Measurements from ENCODE around the gene DDX39A.
"Not testable (repeated sequence)": the region's sequence is repeated elsewhere in the genome, so short reads cannot be mapped to it uniquely, and the experiment has no call there.

DDX39A gene

GRCh38 chr19:14419106-14419813, at the start of gene DDX39A:
Gene DDX39A, minus strand, starts transcription at chr19:14419341. Its CDS starts 6,121 bp downstream, at chr19:14413220.
- peak; percentile 84 to 99 (median 97) for DNase-seq

GRCh38 chr19:14467816-14468215, 48.7 kb upstream of the DDX39A start:
- no peak for DNase-seq

DNA sequence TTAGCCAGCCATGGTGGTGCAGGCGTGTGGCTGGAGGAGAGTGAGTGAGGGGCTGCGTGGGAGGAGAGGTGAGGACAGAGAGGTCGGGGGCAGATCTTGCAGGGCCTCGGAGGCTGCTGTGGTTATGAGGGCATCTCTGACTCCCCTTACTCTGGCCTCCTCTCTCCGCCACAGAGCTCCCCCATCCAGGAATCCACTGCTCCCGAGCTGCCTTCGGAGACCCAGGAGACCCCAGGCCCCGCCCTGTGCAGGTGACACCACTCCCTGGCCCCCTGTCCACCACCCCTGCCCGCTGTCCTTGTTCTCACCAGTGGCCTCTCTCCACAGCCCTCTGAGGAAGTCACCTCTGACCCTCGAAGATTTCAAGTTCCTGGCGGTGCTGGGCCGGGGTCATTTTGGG, 48.2 kb upstream of the DDX39A start:
- no peak for DNase-seq

- no peak for DNase-seq
Measured at GRCh38 chr19:14463747-14464146, 44.6 kb upstream of the DDX39A start.

- not testable (repeated sequence) for DNase-seq
Measured at GRCh38 chr19:14462401-14462800, 43.3 kb upstream of the DDX39A start.

DNA sequence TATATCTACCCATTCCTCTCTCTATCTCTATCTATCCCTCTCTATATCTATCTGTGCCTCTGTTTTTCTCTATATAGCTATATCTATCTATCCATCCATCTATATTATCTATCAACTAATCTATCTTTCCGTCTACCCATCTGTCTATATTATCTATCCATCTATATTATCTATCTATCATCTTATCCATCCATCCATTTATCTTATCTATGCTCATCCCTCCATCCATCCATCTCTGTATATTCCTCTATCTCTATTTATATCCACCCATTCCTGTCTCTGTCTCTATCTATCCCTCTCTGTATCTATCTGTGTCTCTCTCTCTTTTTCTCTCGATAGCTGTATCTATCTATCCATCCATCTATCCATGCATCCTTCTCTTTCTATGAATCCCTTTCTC, 41.8 kb upstream of the DDX39A start:
- no peak for DNase-seq

DNA sequence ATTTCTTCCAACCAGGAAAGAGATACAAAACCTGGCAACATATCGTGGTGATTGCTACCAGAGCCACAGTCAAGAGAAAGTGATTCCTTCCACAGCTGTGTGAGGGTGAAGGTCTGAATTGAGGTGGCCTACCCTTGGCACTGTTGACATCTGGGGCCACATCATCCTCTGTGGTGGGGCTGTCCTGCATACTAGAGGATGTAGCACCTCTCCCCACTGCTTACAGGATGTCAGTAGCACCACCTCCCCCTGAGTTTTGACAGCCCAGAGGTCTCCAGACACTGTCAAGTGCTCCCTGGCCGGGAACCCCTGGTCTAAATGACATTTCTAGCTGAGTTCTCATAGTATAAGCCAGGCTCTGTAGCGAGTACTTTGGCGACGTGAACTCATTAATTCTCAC, 40.6 kb upstream of the DDX39A start:
- DNase-seq: no peak

GRCh38 chr19:14452303-14452702, 33.2 kb upstream of the DDX39A start:
- DNase-seq: not testable (repeated sequence)

- no peak for DNase-seq
Measured at GRCh38 chr19:14450876-14451275, 31.7 kb upstream of the DDX39A start.

DNA sequence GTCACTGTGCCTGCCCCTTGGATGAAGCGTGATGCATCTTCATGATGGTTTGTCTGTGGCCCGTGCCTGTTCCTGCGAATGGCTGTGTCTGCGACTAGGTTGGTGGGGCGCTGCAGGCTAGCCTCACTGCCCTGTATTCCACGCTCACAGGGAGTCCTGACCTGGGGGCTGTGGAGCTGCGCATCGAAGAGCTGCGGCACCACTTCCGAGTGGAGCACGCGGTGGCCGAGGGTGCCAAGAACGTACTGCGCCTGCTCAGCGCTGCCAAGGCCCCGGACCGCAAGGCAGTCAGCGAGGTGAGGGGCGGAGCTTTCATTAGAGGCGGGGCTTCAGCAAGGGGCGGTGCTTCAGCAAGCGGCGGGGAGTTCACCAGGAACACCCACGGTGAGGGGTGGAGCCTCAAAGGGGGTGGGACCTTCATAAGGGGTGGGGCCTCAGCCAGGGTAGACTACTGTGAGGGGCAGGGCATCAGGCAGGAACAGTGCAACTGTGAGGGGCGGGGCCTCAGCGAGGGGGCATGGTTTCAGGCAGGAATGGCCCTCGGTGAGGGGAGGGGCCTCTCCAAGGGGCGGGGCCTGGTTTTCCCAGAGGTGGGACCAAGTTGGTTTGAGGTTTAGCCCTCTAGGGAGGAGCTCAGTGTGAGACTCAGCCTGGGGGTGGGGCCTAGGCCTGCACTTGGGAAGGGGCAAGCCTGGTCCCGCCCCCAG, 31.2 kb upstream of the DDX39A start:
- peak in 2 of 56 donors; percentile 19 to 57 for DNase-seq

DNA sequence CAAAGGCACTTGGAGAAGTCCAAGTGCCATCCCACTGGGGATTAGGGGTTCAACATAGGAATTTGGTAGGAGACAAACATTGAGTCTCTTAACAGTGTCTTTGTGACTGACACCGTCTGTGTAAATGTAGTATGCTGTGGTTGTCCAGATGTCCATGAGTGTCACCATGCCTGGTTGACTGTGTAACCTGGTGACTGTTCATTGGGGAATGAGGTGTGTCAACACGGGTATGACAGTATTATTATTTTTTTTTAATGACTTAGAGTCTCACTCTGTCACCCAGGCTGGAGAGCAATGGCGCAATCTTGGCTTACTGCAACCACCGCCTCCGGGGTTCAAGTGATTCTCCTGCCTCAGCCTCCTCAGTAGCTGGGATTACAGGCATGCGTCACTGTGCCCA, 30.2 kb upstream of the DDX39A start:
- DNase-seq: no peak

- DNase-seq: no peak
Measured at GRCh38 chr19:14446336-14447036, 27.3 kb upstream of the DDX39A start.

DNA sequence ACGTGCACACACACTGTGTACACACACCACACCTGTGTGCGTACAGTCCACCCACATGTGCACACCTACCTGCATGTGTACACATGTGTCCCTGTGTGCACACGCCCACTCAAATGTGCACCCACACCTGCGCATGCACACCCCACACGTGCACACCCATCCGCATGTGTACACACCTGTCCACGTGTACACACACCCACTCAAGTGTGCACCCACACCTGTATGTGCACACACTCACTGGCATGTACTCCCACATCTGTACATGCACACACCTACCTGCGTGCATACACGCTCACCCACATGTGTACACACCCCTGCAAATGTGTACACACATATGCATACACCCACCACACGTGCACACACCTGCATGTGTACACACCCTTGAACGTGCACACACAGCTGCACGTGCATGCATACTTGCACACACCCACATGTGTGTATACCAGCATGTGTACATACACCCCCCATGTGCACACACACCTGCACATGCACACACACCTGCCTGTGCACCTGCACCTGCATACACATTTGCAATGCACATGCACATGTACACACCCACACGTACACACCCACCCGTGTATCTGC, 24.6 kb upstream of the DDX39A start:
- no peak for DNase-seq

DNA sequence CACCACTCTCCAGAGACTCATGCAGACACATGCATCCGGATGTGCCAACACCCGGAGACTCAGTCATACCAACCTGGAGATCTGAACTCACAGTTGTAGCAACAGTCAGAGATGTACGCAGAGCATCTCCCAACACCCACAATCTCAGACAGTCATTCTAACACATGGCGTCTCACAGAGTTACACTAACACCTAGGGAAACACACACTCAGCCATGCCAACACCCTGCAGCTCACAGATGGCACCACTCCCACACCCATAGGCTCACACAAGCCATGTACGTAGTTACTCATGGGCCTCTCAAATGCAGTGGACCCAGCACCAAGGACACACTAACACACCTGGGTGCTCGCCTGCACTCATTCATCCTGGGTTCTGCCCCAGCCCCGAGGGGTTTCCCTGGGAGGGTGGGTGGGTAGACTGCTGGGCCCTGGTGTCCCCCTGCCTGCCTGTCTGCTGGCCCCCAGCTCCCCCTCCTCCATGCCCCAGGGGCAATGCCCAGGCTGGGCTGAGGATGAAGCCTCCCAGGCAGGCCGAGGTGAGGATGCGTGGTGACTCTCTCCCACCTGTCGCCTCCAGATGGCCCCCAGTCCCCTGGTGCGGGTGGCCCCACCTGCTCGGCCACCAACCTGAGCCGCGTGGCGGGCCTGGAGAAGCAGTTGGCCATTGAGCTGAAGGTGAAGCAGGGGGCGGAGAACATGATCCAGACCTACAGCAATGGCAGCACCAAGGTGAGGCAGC, 23.9 kb upstream of the DDX39A start:
- DNase-seq: peak in 13 of 56 donors; percentile 11 to 39 (median 21)

DNA sequence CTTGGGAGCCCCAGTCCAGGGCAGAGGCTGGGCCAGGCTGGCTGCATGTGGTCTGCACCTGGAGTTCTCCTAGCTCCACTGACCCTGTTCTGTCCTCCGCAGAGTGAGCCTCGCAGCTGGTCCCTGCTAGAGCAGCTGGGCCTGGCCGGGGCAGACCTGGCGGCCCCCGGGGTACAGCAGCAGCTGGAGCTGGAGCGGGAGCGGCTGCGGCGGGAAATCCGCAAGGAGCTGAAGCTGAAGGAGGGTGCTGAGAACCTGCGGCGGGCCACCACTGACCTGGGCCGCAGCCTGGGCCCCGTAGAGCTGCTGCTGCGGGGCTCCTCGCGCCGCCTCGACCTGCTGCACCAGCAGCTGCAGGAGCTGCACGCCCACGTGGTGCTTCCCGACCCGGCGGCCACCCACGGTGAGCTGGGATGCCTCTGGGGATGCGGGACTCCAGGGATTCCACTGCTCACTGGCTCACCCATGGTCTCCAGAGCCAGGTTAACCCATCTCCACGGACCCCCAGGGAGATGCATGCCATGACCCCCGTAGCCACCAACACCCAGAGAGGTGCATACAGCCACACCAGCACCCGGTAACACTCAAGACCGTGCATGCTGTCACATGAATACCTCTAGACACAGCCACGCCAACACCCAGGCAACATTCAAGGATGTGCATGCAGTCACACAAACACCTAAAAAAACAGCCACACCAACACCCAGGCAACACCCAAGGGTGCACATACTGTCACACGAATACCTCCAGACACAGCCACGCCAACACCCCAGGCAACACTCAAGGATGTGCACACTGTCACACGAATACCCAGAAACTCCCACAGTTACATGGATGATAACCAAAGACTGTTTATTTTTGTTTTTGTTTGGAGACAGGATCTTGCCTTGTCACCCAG, 22.1 kb upstream of the DDX39A start:
- no peak for DNase-seq

GRCh38 chr19:14440049-14440448, 20.9 kb upstream of the DDX39A start:
- DNase-seq: peak in 27 of 56 donors; percentile 4 to 59 (median 19)

GRCh38 chr19:14439014-14439413, 19.9 kb upstream of the DDX39A start:
- no peak for DNase-seq

DNA sequence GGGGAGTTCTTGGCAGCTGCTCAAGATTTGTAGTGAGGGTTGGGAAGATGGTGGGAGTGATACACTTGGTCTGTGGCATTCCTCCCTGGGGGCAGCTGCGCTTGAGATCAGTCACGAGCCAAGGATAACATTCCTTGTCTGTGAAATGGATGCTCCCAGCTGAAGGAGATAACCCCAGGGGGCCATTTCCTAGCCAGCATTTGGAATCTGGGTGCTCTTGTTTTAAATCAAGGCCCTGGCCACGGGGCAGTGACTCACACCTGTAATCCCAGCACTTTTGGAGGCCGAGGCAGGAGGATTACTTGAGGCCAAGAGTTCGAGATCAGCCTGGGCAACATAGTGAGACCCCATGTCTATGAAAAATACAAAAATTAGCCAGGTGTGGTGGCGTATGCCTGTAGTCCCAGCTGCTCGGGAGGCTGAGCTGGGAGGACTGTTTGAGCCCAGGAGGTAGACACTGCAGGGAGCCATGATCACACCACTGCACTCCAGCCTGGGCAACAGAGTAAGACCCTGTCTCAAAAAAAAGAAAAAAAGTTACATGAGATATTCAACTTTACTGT, 18.5 kb upstream of the DDX39A start:
- no peak for DNase-seq

GRCh38 chr19:14435320-14436050, 16.3 kb upstream of the DDX39A start:
- no peak for DNase-seq

Measured in amygdala (tissue), 56 donors.